H54 (cell line): ENCODE measurements around the gene CYP27B1.
A peak's percentile ranks its signal among the peaks of the same experiment; 100 is the strongest.
"Not testable (repeated sequence)": the region's sequence is repeated elsewhere in the genome, so short reads cannot be mapped to it uniquely, and the experiment has no call there.

Experiments
- DNase-seq: peaks from one replicate; pipeline ENCODE4 v3.0.0; 2011; ENCODE audit warnings: low spot score, mixed read lengths; ENCODE audit not compliant: insufficient read length
- FAIRE-seq: peaks from 3 replicates; lab custom pipeline; 2011; peaks lifted over from hg19 to GRCh38; lab: Jason Lieb, UNC
- POLR2A ChIP-seq: IDR thresholded peaks from 2 replicates; pipeline ENCODE4 v1.6.1; 2011; ENCODE audit warnings: low read depth, mild to moderate bottlenecking, low read length

Gene CYP27B1

DNA sequence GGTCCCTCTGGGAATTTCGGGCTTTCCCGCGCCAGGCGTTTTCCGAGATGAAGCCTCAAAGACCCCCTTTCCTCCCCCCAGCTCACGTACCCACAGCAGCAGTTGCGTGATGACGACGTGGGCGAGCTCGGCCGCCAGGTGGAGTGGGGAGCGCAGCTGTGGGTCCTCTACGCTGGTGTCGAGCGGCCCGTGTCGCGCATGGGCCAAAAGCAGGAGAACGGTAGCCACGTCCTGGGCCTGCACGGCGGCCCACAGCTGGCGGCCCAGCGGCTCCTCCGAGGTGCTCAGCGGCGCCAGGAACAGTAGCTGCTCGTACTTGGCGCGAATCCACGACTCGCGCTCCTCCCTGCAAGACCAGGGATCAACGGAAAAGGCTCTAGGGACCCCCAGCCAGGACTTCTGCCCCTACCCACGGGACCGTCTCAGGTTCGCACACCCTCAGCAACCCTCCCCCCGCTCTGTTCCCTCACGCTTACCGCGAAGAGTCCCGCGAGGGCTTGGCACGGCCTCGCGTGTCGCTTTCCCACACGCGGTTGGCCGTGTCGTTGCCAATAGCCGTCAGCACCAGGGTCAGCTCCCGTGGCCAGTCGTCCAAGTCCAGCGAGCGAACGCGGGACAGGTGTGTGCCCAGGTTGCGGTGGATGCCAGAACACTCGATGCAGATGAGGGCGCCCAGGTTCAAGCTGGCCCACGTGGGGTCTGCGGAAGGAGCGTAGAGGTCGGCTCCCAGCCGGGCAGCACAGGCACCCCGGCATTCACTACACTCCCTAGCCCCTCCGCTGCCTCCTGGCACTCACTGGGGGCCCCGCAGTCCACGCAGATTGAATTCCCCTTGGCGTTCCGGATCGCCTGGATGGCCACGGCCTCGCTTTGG lies 39.8 kb downstream of the CYP27B1 start:
- DNase-seq (no peak), FAIRE-seq (no peak)
- TF ChIP-seq POLR2A, result no peak

DNA sequence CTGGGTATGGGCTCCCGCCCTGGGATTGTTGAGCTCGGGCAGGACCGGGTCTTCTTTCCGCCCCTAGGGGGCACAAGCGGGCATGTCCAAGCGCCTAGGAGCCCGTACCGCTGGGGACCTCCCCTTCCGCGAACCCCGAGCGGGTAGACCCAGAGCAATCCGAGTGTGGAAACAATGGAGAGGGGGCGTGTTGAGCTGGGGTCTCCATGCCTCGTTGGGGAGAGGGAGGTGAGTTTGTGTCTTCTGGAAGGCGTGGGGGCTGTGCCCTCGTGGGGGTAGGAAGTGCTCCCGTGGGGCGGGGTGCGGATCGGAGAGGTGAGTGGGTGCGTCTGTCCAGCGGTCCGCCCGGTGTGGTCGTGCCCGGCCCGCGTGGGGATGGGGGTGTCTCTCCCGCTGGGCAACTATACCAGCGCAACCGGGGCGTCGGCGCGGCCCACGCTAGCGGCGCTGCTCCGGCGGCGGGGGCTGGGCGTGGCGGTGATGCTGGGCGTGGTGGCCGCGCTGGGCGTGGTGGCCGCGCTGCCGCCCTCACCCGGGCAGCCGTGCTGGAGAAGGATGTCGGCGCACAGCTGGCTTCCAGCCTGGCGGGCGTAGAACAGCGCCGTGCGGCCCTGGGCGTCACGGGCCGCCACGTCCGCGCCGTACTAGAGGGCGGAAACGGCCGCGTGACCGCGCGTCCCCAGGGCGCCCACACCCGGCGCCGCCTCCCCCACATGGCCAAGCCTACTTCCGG lies 40.6 kb downstream of the CYP27B1 start:
- DNase-seq (peak; percentile 97), FAIRE-seq (no peak)
- peak; percentile 65; the same call in 1 of the 2 replicates for TF ChIP-seq POLR2A

DNA sequence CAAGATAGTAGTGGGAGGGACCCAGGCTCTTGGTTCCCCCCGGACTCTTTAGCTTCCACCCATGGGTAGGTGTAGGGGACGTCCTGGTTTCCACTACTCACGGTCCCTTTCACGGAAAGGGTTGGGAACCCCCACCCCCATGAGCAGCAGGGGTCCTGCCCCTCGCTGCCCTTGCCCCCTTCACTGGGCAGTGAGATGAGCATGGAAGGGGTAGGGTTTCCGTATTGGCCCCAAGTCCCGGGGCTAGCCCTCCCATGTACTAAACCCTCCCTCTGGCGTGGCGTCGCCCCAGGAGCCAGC lies 41.1 kb downstream of the CYP27B1 start:
- FAIRE-seq, result no peak
- no peak for DNase-seq
- TF ChIP-seq POLR2A, result no peak

DNA sequence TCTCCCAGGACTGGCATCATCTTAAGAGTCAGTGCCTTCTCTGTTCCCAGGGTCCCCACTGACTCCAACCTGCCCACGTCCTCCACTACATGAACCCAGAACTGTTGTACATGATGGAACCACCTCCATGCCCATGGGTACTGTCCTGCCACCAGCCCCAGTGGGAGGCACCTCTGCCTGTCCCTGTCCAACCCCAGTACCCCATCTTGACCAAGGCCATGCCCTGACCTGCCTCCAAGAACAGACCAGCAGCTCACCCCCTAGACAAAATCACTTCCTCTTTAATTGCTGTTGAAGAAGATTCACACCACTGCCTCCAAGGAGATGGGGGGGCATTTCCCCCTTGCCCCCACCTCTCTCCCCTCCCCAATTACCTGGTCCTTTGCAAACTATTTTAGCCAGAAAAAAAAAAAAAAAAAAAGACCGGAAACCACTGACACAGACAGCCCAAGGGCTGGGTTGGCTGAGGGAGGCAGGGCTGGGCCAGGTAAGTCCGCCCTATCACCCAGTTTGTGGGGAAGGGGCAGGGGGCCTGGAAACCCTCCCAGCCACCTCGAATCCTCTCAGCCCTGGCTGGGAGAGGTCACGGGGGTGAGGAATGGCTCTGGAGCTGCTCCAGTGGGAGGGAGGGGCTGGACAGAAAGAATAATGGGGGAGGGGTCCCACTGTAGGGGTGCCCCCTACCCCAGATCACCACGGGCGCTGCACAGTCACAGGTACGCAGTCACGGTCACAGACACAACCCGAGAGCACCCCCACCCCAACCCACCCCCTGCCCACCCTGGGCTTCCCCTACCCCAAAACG lies 41.7 kb downstream of the CYP27B1 start:
- DNase-seq (no peak), FAIRE-seq (no peak)
- TF ChIP-seq POLR2A, result no peak

DNA sequence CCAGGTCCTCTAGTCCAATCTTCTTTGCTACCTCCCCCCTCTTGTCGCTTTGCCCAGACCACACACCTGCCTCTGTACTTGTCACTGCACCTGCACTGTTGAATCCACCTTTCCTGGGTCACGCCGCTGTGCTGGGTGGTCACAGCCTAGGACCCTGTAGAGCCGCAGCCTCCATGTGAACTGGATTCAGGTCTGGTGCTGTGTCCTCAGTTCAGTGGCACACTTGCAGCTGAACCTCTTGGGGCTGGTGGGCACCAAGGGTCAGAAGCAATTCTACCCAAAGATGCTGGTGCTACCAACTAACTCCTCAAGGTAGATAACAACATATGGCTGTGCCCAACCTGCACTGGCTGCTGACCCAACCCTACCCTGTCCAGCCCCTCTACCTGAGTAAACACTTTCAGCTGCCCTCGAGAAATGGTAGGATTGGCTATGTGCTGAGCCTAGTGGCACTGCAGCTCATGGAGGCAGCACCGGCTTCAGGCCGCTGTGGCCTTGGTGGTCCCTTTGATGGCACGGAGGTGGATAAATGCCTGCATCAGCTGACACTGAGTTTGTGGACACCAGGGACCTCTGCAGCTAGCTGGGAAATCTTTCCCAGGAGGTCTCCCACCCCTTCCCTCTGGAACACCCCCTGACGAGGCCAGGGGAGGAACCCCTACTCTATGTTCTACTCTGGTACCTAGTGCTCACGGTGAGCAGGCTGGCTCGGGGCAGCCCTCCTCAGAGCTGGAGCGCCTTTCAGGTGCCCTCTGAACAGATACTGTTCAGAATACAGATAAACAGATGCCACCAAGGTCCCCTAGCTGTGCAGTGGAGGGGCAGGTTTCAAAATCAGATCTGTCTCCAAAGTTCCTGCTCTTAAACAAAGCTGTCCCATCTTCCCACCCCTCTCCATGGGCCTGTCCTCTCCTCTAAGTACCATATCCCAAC lies 42.6 kb downstream of the CYP27B1 start:
- DNase-seq (no peak), FAIRE-seq (no peak)
- no peak for TF ChIP-seq POLR2A

DNA sequence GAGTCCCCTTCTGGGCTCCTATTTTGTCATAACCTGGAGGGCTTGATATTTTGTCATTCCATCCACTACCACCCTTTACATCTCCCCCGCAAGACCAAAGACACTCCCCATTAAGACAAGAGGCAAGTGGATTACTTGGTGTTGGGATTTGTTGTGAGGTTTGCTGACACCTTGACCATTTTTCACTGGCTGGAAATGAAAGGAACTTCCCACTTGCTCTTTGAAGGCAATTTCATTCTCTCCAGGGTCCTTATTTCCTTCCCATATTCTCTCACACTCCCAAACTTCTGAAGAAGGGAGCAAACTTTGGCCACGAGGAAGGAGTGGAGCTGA lies 43.3 kb downstream of the CYP27B1 start:
- no peak for FAIRE-seq
- no peak for DNase-seq
- TF ChIP-seq POLR2A, result no peak

DNA sequence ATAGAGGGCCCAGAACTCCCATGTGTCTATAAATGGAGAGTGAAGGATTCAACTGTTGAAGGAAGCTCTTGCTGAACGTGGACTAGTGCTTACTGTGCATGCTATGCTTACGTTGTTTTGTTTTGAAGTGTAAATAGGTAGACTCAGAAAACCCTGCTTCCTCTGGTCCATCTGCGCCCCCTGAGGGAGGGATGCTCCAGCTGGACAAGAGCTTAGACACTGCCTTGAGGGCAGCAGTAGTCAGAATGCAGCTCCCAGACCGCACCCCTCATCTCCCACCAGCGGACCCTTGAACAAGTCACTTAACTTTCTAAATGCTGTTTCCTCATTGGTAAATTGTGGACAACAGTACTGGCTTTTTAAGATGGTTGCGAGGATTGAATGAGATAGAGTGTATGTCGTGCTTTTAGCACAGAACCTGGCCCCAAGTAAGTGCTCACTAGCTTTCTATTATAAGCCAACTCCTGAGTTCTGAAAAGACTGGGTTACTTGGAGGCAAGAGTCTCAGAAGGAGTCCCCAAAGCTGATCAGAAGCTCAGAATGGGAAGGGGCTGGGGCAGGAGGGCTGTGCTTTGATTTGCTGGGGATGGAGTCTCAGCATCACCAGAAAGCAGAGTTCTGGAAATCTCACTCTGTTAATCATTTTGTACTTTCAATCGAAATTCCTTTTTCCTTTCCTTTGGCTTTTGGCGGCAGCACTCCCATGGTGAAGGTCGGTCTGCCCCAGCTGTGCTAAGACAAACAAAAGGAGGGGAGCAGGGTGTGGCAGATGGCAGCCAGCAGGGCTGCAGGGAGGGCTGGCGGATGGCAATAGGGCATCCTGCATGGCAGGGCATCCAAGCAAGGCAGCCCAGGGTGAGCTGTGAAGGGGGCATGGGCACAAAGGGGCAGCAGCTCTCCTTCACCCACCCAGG lies 43.9 kb downstream of the CYP27B1 start:
- DNase-seq, result no peak
- FAIRE-seq, result no peak
- no peak for TF ChIP-seq POLR2A

DNA sequence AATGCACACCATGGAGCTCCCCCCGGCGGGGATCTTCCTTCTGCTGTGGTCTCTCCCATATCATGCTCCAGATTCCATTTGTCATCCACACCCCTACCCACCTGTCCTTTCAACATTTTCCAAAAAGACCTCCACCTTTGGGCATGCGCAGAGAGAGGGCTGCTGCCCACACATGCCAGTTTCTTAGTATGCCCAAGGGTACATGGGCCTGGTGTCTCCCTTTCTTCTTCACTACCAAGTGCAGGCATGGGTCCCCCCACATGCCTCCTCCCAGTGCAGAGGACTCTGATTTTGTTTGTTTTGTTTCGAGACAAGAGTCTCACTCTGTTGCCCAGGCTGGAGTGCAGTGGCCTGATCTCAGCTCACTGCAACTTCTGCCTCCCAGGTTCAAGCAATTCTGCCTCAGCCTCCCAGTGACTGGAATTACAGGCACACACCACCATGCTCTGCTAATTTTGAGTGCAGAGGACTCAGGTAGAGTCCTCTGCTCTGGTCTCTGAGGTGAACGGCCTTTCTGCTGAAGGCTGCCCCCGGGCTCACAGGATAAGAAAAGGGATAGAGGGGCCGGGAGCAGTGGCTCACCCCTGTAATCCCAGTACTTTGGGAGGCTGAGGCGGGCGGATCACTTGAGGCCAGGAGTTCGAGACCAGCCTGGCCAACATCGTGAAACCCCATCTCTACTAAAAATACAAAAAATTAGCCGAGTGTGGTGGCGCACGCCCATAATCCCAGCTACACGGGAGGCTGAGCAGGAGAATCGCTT lies 44.9 kb downstream of the CYP27B1 start:
- DNase-seq, FAIRE-seq: not testable (repeated sequence)

DNA sequence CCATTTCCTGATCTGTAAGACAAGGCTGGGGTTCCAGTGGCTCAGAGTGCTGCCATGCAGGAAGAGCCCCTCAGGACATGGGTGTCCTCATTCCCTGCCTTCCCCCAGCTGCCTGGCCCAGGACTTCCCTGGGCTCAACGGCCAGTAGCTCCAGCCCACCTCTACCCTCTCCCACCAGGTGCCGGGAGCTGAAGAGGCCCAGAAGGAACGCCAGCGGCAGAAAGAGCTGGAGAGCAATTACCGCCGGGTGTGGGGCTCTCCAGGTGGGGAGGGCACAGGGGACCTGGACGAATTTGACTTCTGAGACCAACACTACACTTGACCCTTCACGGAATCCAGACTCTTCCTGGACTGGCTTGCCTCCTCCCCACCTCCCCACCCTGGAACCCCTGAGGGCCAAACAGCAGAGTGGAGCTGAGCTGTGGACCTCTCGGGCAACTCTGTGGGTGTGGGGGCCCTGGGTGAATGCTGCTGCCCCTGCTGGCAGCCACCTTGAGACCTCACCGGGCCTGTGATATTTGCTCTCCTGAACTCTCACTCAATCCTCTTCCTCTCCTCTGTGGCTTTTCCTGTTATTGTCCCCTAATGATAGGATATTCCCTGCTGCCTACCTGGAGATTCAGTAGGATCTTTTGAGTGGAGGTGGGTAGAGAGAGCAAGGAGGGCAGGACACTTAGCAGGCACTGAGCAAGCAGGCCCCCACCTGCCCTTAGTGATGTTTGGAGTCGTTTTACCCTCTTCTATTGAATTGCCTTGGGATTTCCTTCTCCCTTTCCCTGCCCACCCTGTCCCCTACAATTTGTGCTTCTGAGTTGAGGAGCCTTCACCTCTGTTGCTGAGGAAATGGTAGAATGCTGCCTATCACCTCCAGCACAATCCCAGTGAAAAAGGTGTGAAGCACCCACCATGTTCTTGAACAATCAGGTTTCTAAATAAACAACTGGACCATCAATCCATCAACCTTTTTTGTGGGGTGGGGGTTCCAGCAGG lies 46.0 kb downstream of the CYP27B1 start:
- DNase-seq, result no peak
- FAIRE-seq, result no peak
- TF ChIP-seq POLR2A, result no peak

DNA sequence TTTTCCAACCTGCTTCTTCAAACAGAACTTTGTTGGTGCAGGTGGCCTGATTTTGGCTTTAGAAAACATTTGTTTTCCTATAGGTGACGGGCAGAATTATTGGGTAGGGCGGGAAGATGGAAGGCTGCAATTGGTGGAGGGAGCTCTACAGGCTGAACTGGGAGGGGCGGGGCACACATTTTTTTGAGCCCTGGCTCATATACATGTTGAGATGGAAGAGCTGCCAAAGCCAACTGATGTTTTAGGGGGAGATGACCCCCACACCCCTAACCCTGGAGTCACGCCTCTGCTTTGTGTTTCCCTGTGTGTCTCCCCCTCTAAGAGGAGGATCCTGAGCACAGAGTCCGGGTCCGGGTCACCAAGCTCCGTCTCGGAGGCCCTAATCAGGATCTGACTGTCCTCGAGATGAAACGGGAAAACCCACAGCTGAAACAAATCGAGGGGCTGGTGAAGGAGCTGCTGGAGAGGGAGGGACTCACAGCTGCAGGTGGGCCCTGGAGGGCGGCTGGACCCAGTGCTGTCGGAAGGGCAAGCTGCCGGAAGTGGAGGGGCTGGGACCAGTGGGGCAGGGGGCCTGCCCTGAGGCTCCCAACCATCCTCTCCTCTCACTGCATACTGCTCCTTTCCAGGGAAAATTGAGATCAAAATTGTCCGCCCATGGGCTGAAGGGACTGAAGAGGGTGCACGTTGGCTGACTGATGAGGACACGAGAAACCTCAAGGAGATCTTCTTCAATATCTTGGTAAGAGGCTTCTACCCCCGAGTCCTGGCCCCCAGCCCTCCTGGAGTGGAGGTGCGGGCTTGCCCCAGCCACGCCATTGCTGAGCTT lies 46.9 kb downstream of the CYP27B1 start:
- DNase-seq, result no peak
- FAIRE-seq, result no peak
- no peak for TF ChIP-seq POLR2A
